Stimulated activated CD4-positive, alpha-beta T cell treated with anti-CD3 and anti-CD28 coated beads, TNF-alpha, amount 100 ng/mL, for 24 hours (primary cell): ENCODE data around the gene MMP24.
"Not testable (repeated sequence)": the region's sequence is repeated elsewhere in the genome, so short reads cannot be mapped to it uniquely, and the experiment has no call there.

Source experiments
- DNase-seq, 3 experiments: peaks; one replicate each; pipeline ENCODE4 v3.0.0-alpha.2; 2020; ENCODE audit warnings: low read depth in 3 of 3

MMP24 gene

GRCh38 chr20:35311409-35311808 is 84.9 kb downstream of the MMP24 start:
- peak; percentile 34 to 76 (median 56) for DNase-seq

- no peak for DNase-seq
These were observed 85.3 kb downstream of the MMP24 start for GRCh38 chr20:35311822-35312221.

GRCh38 chr20:35312318-35312717 is 85.8 kb downstream of the MMP24 start:
- DNase-seq: no peak

GRCh38 chr20:35314816-35315631 is 88.5 kb downstream of the MMP24 start:
- no peak for DNase-seq

- DNase-seq: not testable (repeated sequence)
These were observed 89.1 kb downstream of the MMP24 start for GRCh38 chr20:35315632-35316020.

- DNase-seq: no peak
These were observed 89.6 kb downstream of the MMP24 start for GRCh38 chr20:35316086-35316485.

GRCh38 chr20:35317416-35318210 is 91.1 kb downstream of the MMP24 start:
- no peak for DNase-seq

GRCh38 chr20:35318502-35319157 is 92.1 kb downstream of the MMP24 start:
- no peak for DNase-seq

- no peak for DNase-seq
These were observed 92.8 kb downstream of the MMP24 start for GRCh38 chr20:35319192-35319870.

GRCh38 chr20:35319871-35320197 is 93.3 kb downstream of the MMP24 start:
- DNase-seq: no peak

- DNase-seq: no peak
These were observed 94.1 kb downstream of the MMP24 start for GRCh38 chr20:35320396-35321126.

GRCh38 chr20:35325401-35325800 is 98.9 kb downstream of the MMP24 start:
- no peak for DNase-seq

- DNase-seq: no peak
These were observed 99.7 kb downstream of the MMP24 start for GRCh38 chr20:35326021-35326739.
